ENCODE measurements around the gene SMU1.
"Not testable (repeated sequence)": the region's sequence is repeated elsewhere in the genome, so short reads cannot be mapped to it uniquely, and the experiment has no call there.

The SMU1 gene

GRCh38 chr9:33022755-33023154 lies 53.7 kb downstream of the SMU1 start:
- H3K36me3 ChIP-seq (ENCODE audit: control insufficient read depth, low read depth, low read length), result peaks cover 16% of the 10 kb centered on the region
- H3K9me3 ChIP-seq (ENCODE audit: control insufficient read depth, low read depth, low read length), result no peaks in the 10 kb centered on the region
- H3K27me3 ChIP-seq (ENCODE audit: control insufficient read depth, insufficient read depth, low read length), result no peaks in the 10 kb centered on the region
- H3K4me3 ChIP-seq (ENCODE audit: low read length), result no peak overlapping the region
- H3K4me1 ChIP-seq (ENCODE audit: control insufficient read depth, low read depth, low read length), result peaks cover 3% of the 10 kb centered on the region
- no peak overlapping the region for H3K27ac ChIP-seq (ENCODE audit: low read length)
- H3K9ac ChIP-seq (ENCODE audit: low read length), result no peak overlapping the region

DNA sequence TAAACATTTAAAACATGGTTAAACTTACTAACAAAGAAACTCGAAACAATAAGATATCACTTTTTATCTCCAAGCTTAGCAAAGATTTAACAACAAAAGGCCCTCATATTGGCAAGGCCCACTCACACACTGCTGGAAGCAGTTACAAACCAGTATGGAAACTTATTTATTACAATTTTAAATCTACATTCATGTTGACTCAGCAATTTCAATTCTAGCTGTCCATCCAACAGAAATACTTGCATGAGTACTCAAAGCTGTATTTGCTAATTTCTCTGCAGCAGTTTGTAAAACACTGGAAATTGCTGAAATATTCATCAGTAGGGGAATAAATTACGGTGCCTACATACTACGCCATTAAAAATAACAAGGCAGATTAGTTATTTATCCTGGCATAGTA lies 54.2 kb downstream of the SMU1 start:
- Histone ChIP-seq H3K4me1 (ENCODE audit: control insufficient read depth, low read depth, low read length) (peaks cover 3% of the 10 kb centered on the region), H3K9ac (ENCODE audit: low read length) (no peak overlapping the region), H3K9me3 (ENCODE audit: control insufficient read depth, low read depth, low read length) (no peaks in the 10 kb centered on the region), H3K4me3 (ENCODE audit: low read length) (no peak overlapping the region), H3K36me3 (ENCODE audit: control insufficient read depth, low read depth, low read length) (peaks cover 11% of the 10 kb centered on the region), H3K27ac (ENCODE audit: low read length) (no peak overlapping the region), H3K27me3 (ENCODE audit: control insufficient read depth, insufficient read depth, low read length) (no peaks in the 10 kb centered on the region)

- Histone ChIP-seq H3K9me3 (ENCODE audit: control insufficient read depth, low read depth, low read length) (no peaks in the 10 kb centered on the region), H3K4me3 (ENCODE audit: low read length) (no peak overlapping the region)
Measured at GRCh38 chr9:33019797-33020196, 56.7 kb downstream of the SMU1 start.

DNA sequence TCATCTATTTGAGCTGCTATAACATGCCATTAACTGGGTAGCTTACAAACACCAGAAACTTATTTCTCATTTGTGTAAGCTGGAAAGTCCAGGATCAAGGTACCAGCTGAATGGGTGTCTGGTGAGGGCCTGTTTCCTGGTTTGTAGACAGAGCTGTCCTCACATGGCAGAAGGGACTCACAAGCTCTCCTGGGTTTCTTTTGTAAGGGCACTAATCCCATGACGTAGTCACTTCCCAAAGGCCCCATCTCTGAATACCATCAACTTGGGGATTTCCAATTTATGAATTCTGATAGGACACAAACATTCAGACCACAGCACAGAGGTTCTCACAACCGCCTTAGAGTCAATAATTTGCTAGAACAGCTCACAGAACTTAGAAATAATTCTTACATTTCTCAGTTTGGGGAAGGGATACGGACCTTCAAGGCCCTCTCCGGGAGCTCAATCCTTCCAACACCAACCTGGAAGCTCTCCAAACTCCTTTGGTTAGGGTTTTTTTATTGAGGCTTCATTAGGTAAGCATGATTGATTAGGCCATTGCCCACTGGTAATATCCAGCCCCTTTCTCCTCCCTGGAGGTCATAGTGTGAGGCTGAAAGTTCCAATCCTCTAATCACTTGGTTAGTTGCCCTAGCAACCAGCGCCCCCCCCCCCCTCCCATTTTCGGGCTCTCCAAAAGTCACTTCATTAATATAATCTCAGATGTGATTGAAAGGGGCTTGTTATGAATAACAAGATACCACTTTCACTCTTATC lies 59.0 kb downstream of the SMU1 start:
- H3K27me3 ChIP-seq (ENCODE audit: control insufficient read depth, insufficient read depth, low read length), result no peaks in the 10 kb centered on the region
- H3K36me3 ChIP-seq (ENCODE audit: control insufficient read depth, low read depth, low read length), result peaks cover 5% of the 10 kb centered on the region
- no peak overlapping the region for H3K9ac ChIP-seq (ENCODE audit: low read length)
- H3K4me3 ChIP-seq (ENCODE audit: low read length), result no peak overlapping the region
- no peak overlapping the region for H3K27ac ChIP-seq (ENCODE audit: low read length)
- H3K9me3 ChIP-seq (ENCODE audit: control insufficient read depth, low read depth, low read length), result no peaks in the 10 kb centered on the region
- H3K4me1 ChIP-seq (ENCODE audit: control insufficient read depth, low read depth, low read length), result peaks cover 15% of the 10 kb centered on the region

More at GRCh38 chr9:33019797-33020196, 56.7 kb downstream of the SMU1 start:
- Histone ChIP-seq H3K4me1 (ENCODE audit: control insufficient read depth, low read depth, low read length) (peaks cover 4% of the 10 kb centered on the region), H3K27me3 (ENCODE audit: control insufficient read depth, insufficient read depth, low read length) (no peaks in the 10 kb centered on the region), H3K9ac (ENCODE audit: low read length) (no peak overlapping the region), H3K27ac (ENCODE audit: low read length) (no peak overlapping the region), H3K36me3 (ENCODE audit: control insufficient read depth, low read depth, low read length) (peaks cover 5% of the 10 kb centered on the region)

DNA sequence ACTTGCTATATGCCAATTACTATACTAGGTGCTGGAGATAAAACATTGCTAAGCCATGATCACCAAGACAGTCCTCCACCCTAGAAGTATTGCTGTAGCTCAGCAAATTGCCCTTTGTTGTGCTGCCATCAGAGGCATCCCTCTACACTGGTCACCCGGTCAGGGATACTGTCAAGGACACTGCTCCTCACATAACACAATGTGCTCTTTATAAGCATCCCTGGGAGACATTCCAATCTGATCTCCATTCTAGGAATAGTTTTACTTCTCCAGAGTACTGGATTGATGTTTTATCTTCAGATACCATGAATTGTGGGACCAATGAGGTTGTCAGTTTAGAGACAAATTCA lies 61.8 kb downstream of the SMU1 start:
- Histone ChIP-seq H3K9ac (ENCODE audit: low read length) (no peak overlapping the region), H3K4me3 (ENCODE audit: low read length) (no peak overlapping the region), H3K36me3 (ENCODE audit: control insufficient read depth, low read depth, low read length) (no peaks in the 10 kb centered on the region), H3K27ac (ENCODE audit: low read length) (no peak overlapping the region), H3K27me3 (ENCODE audit: control insufficient read depth, insufficient read depth, low read length) (no peaks in the 10 kb centered on the region), H3K9me3 (ENCODE audit: control insufficient read depth, low read depth, low read length) (no peaks in the 10 kb centered on the region), H3K4me1 (ENCODE audit: control insufficient read depth, low read depth, low read length) (peaks cover 15% of the 10 kb centered on the region)

GRCh38 chr9:33013962-33014664 lies 62.4 kb downstream of the SMU1 start:
- Histone ChIP-seq H3K27me3 (ENCODE audit: control insufficient read depth, insufficient read depth, low read length) (no peaks in the 10 kb centered on the region), H3K27ac (ENCODE audit: low read length) (no peak overlapping the region), H3K9me3 (ENCODE audit: control insufficient read depth, low read depth, low read length) (no peaks in the 10 kb centered on the region), H3K4me3 (ENCODE audit: low read length) (no peak overlapping the region), H3K4me1 (ENCODE audit: control insufficient read depth, low read depth, low read length) (peaks cover 15% of the 10 kb centered on the region), H3K9ac (ENCODE audit: low read length) (no peak overlapping the region), H3K36me3 (ENCODE audit: control insufficient read depth, low read depth, low read length) (no peaks in the 10 kb centered on the region)

DNA sequence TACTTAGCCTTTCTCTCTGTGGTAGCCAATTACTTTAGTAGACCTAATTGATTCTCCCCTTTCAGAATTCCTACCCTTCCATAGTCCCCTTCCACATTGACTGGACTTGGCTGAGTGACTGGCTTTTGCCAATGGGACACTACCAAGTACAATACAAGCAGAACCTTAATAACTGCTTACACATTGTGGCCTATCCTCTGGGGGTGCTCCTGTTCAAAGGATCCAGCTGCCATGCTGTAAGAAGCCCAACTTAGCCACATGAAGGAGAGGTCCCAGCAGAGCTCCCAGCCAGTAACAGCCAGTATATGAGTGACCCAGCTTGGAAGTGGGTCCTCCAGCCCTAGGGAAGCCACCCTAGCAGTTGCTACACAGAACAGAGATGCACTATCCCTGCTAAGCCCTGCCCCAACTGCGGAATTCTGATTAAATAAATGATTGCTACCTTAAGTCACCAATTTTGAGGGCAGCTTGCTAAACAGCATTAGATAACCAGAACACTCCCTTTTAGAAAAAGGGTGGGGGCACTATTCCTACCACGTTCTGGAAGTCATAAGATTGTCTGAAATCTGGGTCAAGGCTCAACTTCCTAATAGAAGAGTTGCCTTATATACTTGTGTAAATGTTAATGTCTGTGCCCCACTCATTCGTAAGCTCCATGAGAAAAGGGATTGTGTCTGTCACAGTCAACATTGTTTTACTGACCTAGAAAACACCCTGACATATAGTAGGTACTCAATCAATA lies 64.0 kb downstream of the SMU1 start:
- H3K27ac ChIP-seq (ENCODE audit: low read length), result no peak overlapping the region
- no peaks in the 10 kb centered on the region for H3K36me3 ChIP-seq (ENCODE audit: control insufficient read depth, low read depth, low read length)

GRCh38 chr9:33011831-33012230 lies 64.6 kb downstream of the SMU1 start:
- no peaks in the 10 kb centered on the region for H3K27me3 ChIP-seq (ENCODE audit: control insufficient read depth, insufficient read depth, low read length)
- H3K4me1 ChIP-seq (ENCODE audit: control insufficient read depth, low read depth, low read length), result peaks cover 15% of the 10 kb centered on the region
- H3K36me3 ChIP-seq (ENCODE audit: control insufficient read depth, low read depth, low read length), result no peaks in the 10 kb centered on the region
- no peak overlapping the region for H3K27ac ChIP-seq (ENCODE audit: low read length)
- no peaks in the 10 kb centered on the region for H3K9me3 ChIP-seq (ENCODE audit: control insufficient read depth, low read depth, low read length)
- no peak overlapping the region for H3K4me3 ChIP-seq (ENCODE audit: low read length)
- no peak overlapping the region for H3K9ac ChIP-seq (ENCODE audit: low read length)

More for the DNA sequence above, 64.0 kb downstream of the SMU1 start:
- Histone ChIP-seq H3K9ac (ENCODE audit: low read length) (no peak overlapping the region), H3K4me1 (ENCODE audit: control insufficient read depth, low read depth, low read length) (peaks cover 15% of the 10 kb centered on the region), H3K27me3 (ENCODE audit: control insufficient read depth, insufficient read depth, low read length) (no peaks in the 10 kb centered on the region), H3K4me3 (ENCODE audit: low read length) (no peak overlapping the region), H3K9me3 (ENCODE audit: control insufficient read depth, low read depth, low read length) (no peaks in the 10 kb centered on the region)

GRCh38 chr9:33007755-33008154 lies 68.7 kb downstream of the SMU1 start:
- Histone ChIP-seq H3K9ac (ENCODE audit: low read length) (no peak overlapping the region), H3K4me3 (ENCODE audit: low read length) (no peak overlapping the region), H3K27ac (ENCODE audit: low read length) (no peak overlapping the region)

GRCh38 chr9:33005335-33005734 lies 71.1 kb downstream of the SMU1 start:
- H3K4me3 ChIP-seq (ENCODE audit: low read length); H3K9ac ChIP-seq (ENCODE audit: low read length); H3K36me3 ChIP-seq (ENCODE audit: control insufficient read depth, low read depth, low read length); H3K27ac ChIP-seq (ENCODE audit: low read length); H3K27me3 ChIP-seq (ENCODE audit: control insufficient read depth, insufficient read depth, low read length); H3K9me3 ChIP-seq (ENCODE audit: control insufficient read depth, low read depth, low read length); H3K4me1 ChIP-seq (ENCODE audit: control insufficient read depth, low read depth, low read length): not testable (repeated sequence)

More at GRCh38 chr9:33007755-33008154, 68.7 kb downstream of the SMU1 start:
- Histone ChIP-seq H3K9me3 (ENCODE audit: control insufficient read depth, low read depth, low read length) (no peaks in the 10 kb centered on the region), H3K4me1 (ENCODE audit: control insufficient read depth, low read depth, low read length) (no peaks in the 10 kb centered on the region), H3K36me3 (ENCODE audit: control insufficient read depth, low read depth, low read length) (no peaks in the 10 kb centered on the region), H3K27me3 (ENCODE audit: control insufficient read depth, insufficient read depth, low read length) (no peaks in the 10 kb centered on the region)

DNA sequence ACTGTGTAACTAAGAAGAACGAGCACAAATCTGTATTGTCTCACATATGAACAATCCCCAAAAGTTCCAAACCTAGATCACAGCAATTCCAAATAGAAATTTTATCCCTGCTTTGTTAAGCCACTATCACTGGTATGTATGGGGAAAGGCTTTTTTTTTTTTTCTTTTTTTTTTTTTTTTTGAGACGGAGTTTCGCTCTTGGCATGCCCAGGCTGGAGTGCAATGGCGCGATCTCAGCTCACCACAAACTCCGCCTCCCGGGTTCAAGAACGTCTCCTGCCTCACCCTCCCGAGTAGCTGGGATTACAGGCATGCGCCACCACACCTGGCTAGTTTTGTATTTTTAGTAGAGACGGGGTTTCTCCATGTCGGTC lies 75.8 kb downstream of the SMU1 start:
- H3K9me3 ChIP-seq (ENCODE audit: control insufficient read depth, low read depth, low read length); H3K4me1 ChIP-seq (ENCODE audit: control insufficient read depth, low read depth, low read length); H3K27ac ChIP-seq (ENCODE audit: low read length); H3K27me3 ChIP-seq (ENCODE audit: control insufficient read depth, insufficient read depth, low read length): not testable (repeated sequence)
- H3K36me3 ChIP-seq (ENCODE audit: control insufficient read depth, low read depth, low read length), result peaks cover 13% of the 10 kb centered on the region
- peak overlapping the region; percentile 87 for H3K9ac ChIP-seq (ENCODE audit: low read length)
- H3K4me3 ChIP-seq (ENCODE audit: low read length), result peak overlapping the region; percentile 93

All from iPS-18a (cell line).